Esophagus (tissue), 2 donors: Measurements from ENCODE around the gene NAB1. TPM values are rescaled to one million over a fixed set of nuclear protein-coding genes. Genes with fewer than 3 reads are reported as not detected.

Experiments used
- H3K27ac ChIP-seq, 2 donors: one replicate each; pipeline ENCODE4 v1.5.1; 2013; ENCODE audit warnings: low read depth in 2 of 2, mild to moderate bottlenecking in 2 of 2, inconsistent platforms in 1 of 2, low read length in 1 of 2, moderate library complexity in 1 of 2
- H3K27me3 ChIP-seq, 2 donors: one replicate each; pipeline ENCODE4 v1.6.1; 2013; ENCODE audit warnings: low read length in 2 of 2, control low read depth in 1 of 2, mild to moderate bottlenecking in 1 of 2; ENCODE audit not compliant: insufficient read depth in 2 of 2, control insufficient read depth in 1 of 2
- H3K36me3 ChIP-seq, 2 donors: one replicate each; pipeline ENCODE4 v1.6.1; 2013; ENCODE audit warnings: low read length in 1 of 2; ENCODE audit not compliant: control insufficient read depth in 2 of 2, insufficient read depth in 2 of 2
- H3K4me1 ChIP-seq, 2 donors: one replicate each; pipeline ENCODE4 v1.6.1; 2013; ENCODE audit warnings: low read length in 1 of 2; ENCODE audit not compliant: control insufficient read depth in 2 of 2, insufficient read depth in 2 of 2
- H3K4me3 ChIP-seq, 2 donors: one replicate each; pipeline ENCODE4 v1.5.1; 2013; ENCODE audit warnings: low read length in 2 of 2, mild to moderate bottlenecking in 2 of 2, low read depth in 1 of 2, moderate library complexity in 1 of 2
- H3K9me3 ChIP-seq, 2 donors: one replicate each; pipeline ENCODE4 v1.6.1; 2013; ENCODE audit warnings: mild to moderate bottlenecking in 2 of 2, low read depth in 1 of 2, low read length in 1 of 2, moderate library complexity in 1 of 2; ENCODE audit not compliant: control insufficient read depth in 2 of 2, insufficient read depth in 1 of 2
- WGBS, 2 donors: extraction: QIAGEN DNeasy Blood & Tissue Kit; methylation state at CpG; one replicate each; pipeline ENCODE4 v1.1.7; 2013; 5-methylcytosine and 5-hydroxymethylcytosine counted together
- polyA plus RNA-seq, 2 donors: library from polyadenylated mRNA; stranded (reverse); fragments of 200-250 nt; gene quantifications; one replicate each; pipeline ENCODE4 v1.2.3, GENCODE V29; 2013
- donor health status: healthy with polysubstance abuse.
- donor health status: Bipolar disorder and iron deficiency.

NAB1 gene
- polyA plus RNA-seq, 2 donors: 16.8 to 25.4 TPM

- H3K9me3 ChIP-seq: no peaks in the 10 kb centered on the region
- H3K27me3 ChIP-seq: no peaks in the 10 kb centered on the region
- H3K4me3 ChIP-seq: no peak overlapping the region
- 76 to 81% methylated on average over 3 of the region's 3 CpGs for WGBS, 2 donors
- no peak overlapping the region for H3K27ac ChIP-seq
- H3K4me1 ChIP-seq: no peaks in the 10 kb centered on the region
- no peaks in the 10 kb centered on the region for H3K36me3 ChIP-seq
Observed at GRCh38 chr2:190615555-190616200, 33.2 kb upstream of the NAB1 start.

GRCh38 chr2:190618030-190618429 lies 30.9 kb upstream of the NAB1 start:
- Histone ChIP-seq H3K4me3 (no peak overlapping the region), H3K9me3 (no peaks in the 10 kb centered on the region), H3K27ac (no peak overlapping the region), H3K27me3 (no peaks in the 10 kb centered on the region), H3K4me1 (no peaks in the 10 kb centered on the region), H3K36me3 (no peaks in the 10 kb centered on the region)
- WGBS, 2 donors: 73 to 86% methylated on average over 3 of the region's 3 CpGs

- Histone ChIP-seq H3K4me1 (no peaks in the 10 kb centered on the region), H3K9me3 (no peaks in the 10 kb centered on the region), H3K4me3 (no peak overlapping the region), H3K27me3 (no peaks in the 10 kb centered on the region), H3K27ac (no peak overlapping the region), H3K36me3 (no peaks in the 10 kb centered on the region)
Observed at GRCh38 chr2:190625691-190626090, 23.2 kb upstream of the NAB1 start.

- Histone ChIP-seq H3K27ac (no peak overlapping the region), H3K9me3 (no peaks in the 10 kb centered on the region), H3K27me3 (no peaks in the 10 kb centered on the region), H3K4me1 (no peaks in the 10 kb centered on the region), H3K36me3 (no peaks in the 10 kb centered on the region), H3K4me3 (no peak overlapping the region)
- 69 to 78% methylated on average over 7 of the region's 7 CpGs for WGBS, 2 donors
Observed at GRCh38 chr2:190626641-190627210, 22.2 kb upstream of the NAB1 start.

GRCh38 chr2:190627448-190628412 lies 21.2 kb upstream of the NAB1 start:
- H3K27me3 ChIP-seq: no peaks in the 10 kb centered on the region
- 7 to 13% methylated on average over 23 of the region's 23 CpGs for WGBS, 2 donors
- no peaks in the 10 kb centered on the region for H3K36me3 ChIP-seq
- H3K4me1 ChIP-seq: no peaks in the 10 kb centered on the region
- peak overlapping the region in 1 of 2 donors; percentile 77 for H3K27ac ChIP-seq
- H3K9me3 ChIP-seq: no peaks in the 10 kb centered on the region
- peak overlapping the region; percentile 44 to 48 for H3K4me3 ChIP-seq

- 72% methylated on average over 7 of the region's 7 CpGs for WGBS, 2 donors
- H3K9me3 ChIP-seq: no peaks in the 10 kb centered on the region
- H3K36me3 ChIP-seq: no peaks in the 10 kb centered on the region
- peak overlapping the region; percentile 15 to 34 for H3K27ac ChIP-seq
- H3K4me1 ChIP-seq: no peaks in the 10 kb centered on the region
- no peak overlapping the region for H3K4me3 ChIP-seq
- no peaks in the 10 kb centered on the region for H3K27me3 ChIP-seq
Observed at GRCh38 chr2:190628591-190629319, 20.1 kb upstream of the NAB1 start.

GRCh38 chr2:190634381-190634780 lies 14.5 kb upstream of the NAB1 start:
- 92 to 94% methylated on average over 3 of the region's 3 CpGs for WGBS, 2 donors
- no peaks in the 10 kb centered on the region for H3K9me3 ChIP-seq
- H3K4me3 ChIP-seq: no peak overlapping the region
- H3K4me1 ChIP-seq: peaks cover 0 to 2% of the 10 kb centered on the region in 2 donors
- no peak overlapping the region for H3K27ac ChIP-seq
- no peaks in the 10 kb centered on the region for H3K36me3 ChIP-seq
- no peaks in the 10 kb centered on the region for H3K27me3 ChIP-seq

GRCh38 chr2:190635781-190636180 lies 13.1 kb upstream of the NAB1 start:
- Histone ChIP-seq H3K36me3 (no peaks in the 10 kb centered on the region), H3K4me3 (no peak overlapping the region), H3K27ac (no peak overlapping the region), H3K27me3 (no peaks in the 10 kb centered on the region), H3K4me1 (peaks cover 0 to 2% of the 10 kb centered on the region in 2 donors), H3K9me3 (no peaks in the 10 kb centered on the region)
- whole genome bisulfite sequencing, 2 donors: 93 to 94% methylated on average over 4 of the region's 4 CpGs

- H3K36me3 ChIP-seq: no peaks in the 10 kb centered on the region
- no peak overlapping the region for H3K4me3 ChIP-seq
- no peaks in the 10 kb centered on the region for H3K9me3 ChIP-seq
- H3K27me3 ChIP-seq: no peaks in the 10 kb centered on the region
- WGBS, 2 donors: 25 to 63% methylated on average over 3 of the region's 3 CpGs
- H3K27ac ChIP-seq: no peak overlapping the region
- H3K4me1 ChIP-seq: peaks cover 0 to 2% of the 10 kb centered on the region in 2 donors
Observed at GRCh38 chr2:190636361-190636760, 12.5 kb upstream of the NAB1 start.
